H1 (cell line): Measurements from ENCODE around the gene HES3. TPM values are rescaled to one million over a fixed set of nuclear protein-coding genes. Genes with fewer than 3 reads are reported as not detected.

ENCODE experiments used
- SP4 ChIP-seq: IDR thresholded peaks from 2 replicates; pipeline ENCODE4 v1.6.1; 2012; ENCODE audit warnings: low read length, inconsistent platforms
- TCF12 ChIP-seq: IDR thresholded peaks from 2 replicates; pipeline ENCODE4 v1.6.1; 2011; ENCODE audit warnings: low read depth, mild to moderate bottlenecking, low read length
- YY1 ChIP-seq: IDR thresholded peaks from 2 replicates; pipeline ENCODE4 v1.6.1; 2011; ENCODE audit warnings: low read depth, mild to moderate bottlenecking, low read length
- polyA plus RNA-seq, 7 experiments: library from polyadenylated mRNA; depleted of rRNA in 3 of 7; stranded (reverse) in 5 of 7; unstranded in 2 of 7; fragments of >200 nt in 5 of 7; fragments of 200-250 nt in 2 of 7; gene quantifications; 1 replicate in 5 of 7; 2 replicates in 1 of 7; 4 replicates in 1 of 7; pipeline versions ENCODE4 v1.2.1 to v1.2.3, GENCODE V29; 2011 to 2013; ENCODE audit warnings: missing spikeins in 2 of 7, mixed read lengths in 2 of 7
- total RNA-seq: library from RNA; stranded (reverse); fragmentation: NEBNext Ultra II Directional; extraction: Animal tissue kit (Norgen Biotek cat#: 25700); gene quantifications from 2 replicates; pipeline ENCODE4 v1.2.1, GENCODE V29; 2021

The HES3 gene
- total and polyA plus RNA-seq, 2 of the 8 experiments (the other 6 are each of a cell fraction or from before 2014, with no cell fraction given): 38.8 to 54.3 TPM

- no peak for TF ChIP-seq TCF12
- no peak for TF ChIP-seq YY1
- TF ChIP-seq SP4: no peak
- TF ChIP-seq, all 59 proteins: peak for 0
Observed at GRCh38 chr1:6252374-6252710, 8.4 kb downstream of the HES3 start (continued).
